Hepatocyte (in vitro differentiated cells): Measurements from ENCODE around the gene NRG3.

ENCODE experiments used
- EZH2 ChIP-seq: fragments of 200-600 bp; sonication (generic); IDR thresholded peaks from 2 replicates; pipeline ENCODE4 v1.6.1; 2016; ENCODE audit warnings: antibody characterized with exemption, mild to moderate bottlenecking, borderline replicate concordance
- EZH2phosphoT487 ChIP-seq: fragments of 200-600 bp; sonication (generic); IDR thresholded peaks from one replicate; pipeline ENCODE4 v1.6.1; 2018; ENCODE audit warnings: antibody characterized with exemption, mild to moderate bottlenecking, low read depth, moderate library complexity; ENCODE audit not compliant: unreplicated experiment, severe bottlenecking
- TF ChIP-seq, protein P1 (sequence below): fragments of 200-600 bp; sonication (generic); IDR thresholded peaks from 2 replicates; pipeline ENCODE4 v1.5.1; 2016; ENCODE audit warnings: antibody characterized with exemption, mild to moderate bottlenecking; ENCODE audit not compliant: poor library complexity

DNA sequence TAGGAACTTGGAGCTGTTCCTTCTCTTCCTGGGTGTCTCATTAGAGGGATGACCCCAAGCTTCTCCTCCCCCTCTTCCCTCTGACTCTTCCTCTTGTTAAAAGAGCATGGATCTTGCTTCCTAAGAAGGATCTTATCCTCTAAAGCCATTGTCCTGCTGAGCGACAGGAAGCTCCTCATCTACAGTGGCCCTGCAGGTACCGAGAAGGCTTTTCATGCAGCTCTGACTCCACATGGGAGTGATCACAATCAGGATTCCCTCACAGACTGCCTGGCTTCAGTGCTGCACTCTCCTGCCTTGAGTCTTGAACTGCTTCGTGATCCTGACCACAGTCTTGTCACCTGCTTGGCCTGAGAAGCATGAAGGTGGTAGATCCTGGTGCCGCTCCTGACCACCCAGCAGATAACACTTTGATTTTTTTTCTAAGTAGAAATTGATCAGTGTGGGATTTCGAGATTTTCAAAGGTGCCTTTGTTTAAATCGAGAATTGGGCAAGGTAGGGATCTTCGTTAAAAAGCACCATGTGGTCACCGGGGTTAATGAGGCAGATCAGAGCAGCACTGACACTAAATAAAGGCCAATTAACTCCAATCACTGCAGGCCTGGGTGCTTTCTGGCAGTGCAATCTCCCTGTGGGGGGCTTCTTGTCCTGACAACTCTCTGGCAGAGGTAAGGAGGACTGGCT is 376.4 kb downstream of the NRG3 start:
- TF ChIP-seq, protein P1, sequence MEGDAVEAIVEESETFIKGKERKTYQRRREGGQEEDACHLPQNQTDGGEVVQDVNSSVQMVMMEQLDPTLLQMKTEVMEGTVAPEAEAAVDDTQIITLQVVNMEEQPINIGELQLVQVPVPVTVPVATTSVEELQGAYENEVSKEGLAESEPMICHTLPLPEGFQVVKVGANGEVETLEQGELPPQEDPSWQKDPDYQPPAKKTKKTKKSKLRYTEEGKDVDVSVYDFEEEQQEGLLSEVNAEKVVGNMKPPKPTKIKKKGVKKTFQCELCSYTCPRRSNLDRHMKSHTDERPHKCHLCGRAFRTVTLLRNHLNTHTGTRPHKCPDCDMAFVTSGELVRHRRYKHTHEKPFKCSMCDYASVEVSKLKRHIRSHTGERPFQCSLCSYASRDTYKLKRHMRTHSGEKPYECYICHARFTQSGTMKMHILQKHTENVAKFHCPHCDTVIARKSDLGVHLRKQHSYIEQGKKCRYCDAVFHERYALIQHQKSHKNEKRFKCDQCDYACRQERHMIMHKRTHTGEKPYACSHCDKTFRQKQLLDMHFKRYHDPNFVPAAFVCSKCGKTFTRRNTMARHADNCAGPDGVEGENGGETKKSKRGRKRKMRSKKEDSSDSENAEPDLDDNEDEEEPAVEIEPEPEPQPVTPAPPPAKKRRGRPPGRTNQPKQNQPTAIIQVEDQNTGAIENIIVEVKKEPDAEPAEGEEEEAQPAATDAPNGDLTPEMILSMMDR, result no peak
- TF ChIP-seq EZH2 (no peak), EZH2phosphoT487 (no peak)
